Adrenal gland (tissue), 12 donors: ENCODE data around the gene DACT2. TPM values are rescaled to one million over a fixed set of nuclear protein-coding genes. Genes with fewer than 3 reads are reported as not detected.
"Not testable (repeated sequence)": the region's sequence is repeated elsewhere in the genome, so short reads cannot be mapped to it uniquely, and the experiment has no call there.

Experiments
- DNase-seq, 7 donors: peaks; one replicate each; pipeline ENCODE4 v3.0.0-alpha.2; 2019 to 2020
- H3K27ac ChIP-seq, 5 donors: fragments of 200-600 bp; sonication (generic) in 4 of 5; 1 replicate in 3 of 5; 2 replicates in 2 of 5; pipeline versions ENCODE4 v1.5.1 to v1.8.0; 2016 to 2020; ENCODE audit warnings: mild to moderate bottlenecking in 1 of 5
- H3K27me3 ChIP-seq: fragments of 200-600 bp; 2 replicates; pipeline ENCODE4 v1.8.0; 2021
- H3K36me3 ChIP-seq, 2 donors: fragments of 200-600 bp; replicated peaks in 1 of 2; 1 replicate in 1 of 2; 2 replicates in 1 of 2; pipeline versions ENCODE4 v1.5.1 to v1.8.0; 2018 to 2022
- H3K4me1 ChIP-seq, 2 donors: fragments of 200-600 bp; replicated peaks in 1 of 2; 1 replicate in 1 of 2; 2 replicates in 1 of 2; pipeline versions ENCODE4 v1.5.1 to v1.8.0; 2018 to 2021
- H3K4me3 ChIP-seq, 4 donors: fragments of 200-600 bp; sonication (generic) in 3 of 4; one replicate each; pipeline ENCODE4 v1.5.1; 2016 to 2018
- H3K9me3 ChIP-seq, 3 donors: fragments of 200-600 bp; sonication (generic) in 1 of 3; replicated peaks in 1 of 3; 1 replicate in 2 of 3; 2 replicates in 1 of 3; pipeline versions ENCODE4 v1.5.1 to v1.8.0; 2016 to 2021
- CTCF ChIP-seq, 6 experiments: fragments of 450-650 bp in 4 of 6; fragments of 200-600 bp in 2 of 6; sonication (generic) in 1 of 6; IDR thresholded peaks; 1 replicate in 5 of 6; 2 replicates in 1 of 6; pipeline versions ENCODE4 v1.5.1 to v1.8.0; 2016 to 2021; ENCODE audit warnings: antibody characterized with exemption in 6 of 6, mild to moderate bottlenecking in 2 of 6, moderate library complexity in 1 of 6
- POLR2A ChIP-seq, 2 donors: fragments of 450-650 bp; IDR thresholded peaks; one replicate each; pipeline ENCODE4 v1.6.1; 2017; ENCODE audit warnings: antibody characterized with exemption in 2 of 2, mild to moderate bottlenecking in 2 of 2, moderate library complexity in 1 of 2
- WGBS, 4 donors: extraction: QIAGEN DNeasy Blood & Tissue Kit in 2 of 4; methylation state at CpG; one replicate each; pipeline versions ENCODE4 v1.1.5 to v1.1.7; 2013 to 2017; 5-methylcytosine and 5-hydroxymethylcytosine counted together
- intact Hi-C, 2 donors: fragments of 100-400 bp; cut with DNase I; formaldehyde crosslinking; loops; one replicate each; pipeline versions ENCODE4 v1.14.1 to v1.15.0; 2022 to 2023
- polyA plus RNA-seq, 3 donors: library from polyadenylated mRNA; stranded (reverse); fragments of 200-250 nt in 2 of 3; fragments of 350-450 nt in 1 of 3; fragmentation: Illumina TruSeq in 1 of 3; extraction: RNeasy Lipid Tissue Mini Kit (QIAGEN cat#74804) in 1 of 3; gene quantifications; one replicate each; pipeline ENCODE4 v1.2.3, GENCODE V29; 2013 to 2014
- total RNA-seq, 9 donors: library from RNA; depleted of rRNA in 4 of 9; stranded (reverse); fragments of >200 nt in 4 of 9; fragments of 120-200 nt in 1 of 9; fragmentation: NEBNext Ultra II Directional in 1 of 9; extraction: Animal tissue kit (Norgen Biotek cat#: 25700) in 1 of 9; gene quantifications; one replicate each; pipeline versions ENCODE4 v1.1.0 to v1.2.4, GENCODE V29; 2013 to 2023
- donor health status: healthy with polysubstance abuse.
- donor health status: Bipolar disorder and iron deficiency.
- donor health status: DM: yes; HTN: yes; CAD: no.
- donor health status: DM: no; HTN: no; CAD: no.
- donor health status: DM: no; HTN: no; CAD: no.
- donor health status: DM: yes; HTN: yes; CAD: no.

The DACT2 gene
- total and polyA plus RNA-seq, 12 donors = 0.05 to 11.2 (median 2.8) TPM

- Histone ChIP-seq H3K36me3 (no peaks in the 10 kb centered on the region), H3K4me3 (no peak overlapping the region), H3K9me3 (no peaks in the 10 kb centered on the region), H3K27me3 (peaks cover 16% of the 10 kb centered on the region), H3K27ac (peak overlapping the region in 1 of 5 donors; percentile 17), H3K4me1 (no peaks in the 10 kb centered on the region)
- intact Hi-C loops = no loop called here
- 64 to 78% (median 71%) methylated on average over 5 of the region's 5 CpGs for WGBS, 4 donors
- TF ChIP-seq CTCF (IDR thresholded peaks at IDR 0.05) (no peak), POLR2A (IDR thresholded peaks at IDR 0.05) (no peak)
- no peak for DNase-seq
These were observed 4.0 kb downstream of the DACT2 start for GRCh38 chr6:168315596-168315995.

- Histone ChIP-seq H3K4me3 (no peak overlapping the region), H3K36me3 (no peaks in the 10 kb centered on the region), H3K4me1 (no peaks in the 10 kb centered on the region), H3K27ac (peak overlapping the region in 1 of 5 donors; percentile 17), H3K27me3 (peaks cover 10% of the 10 kb centered on the region), H3K9me3 (no peaks in the 10 kb centered on the region)
- intact Hi-C loops = no loop called here
- DNase-seq = no peak
- TF ChIP-seq CTCF (IDR thresholded peaks at IDR 0.05) = no peak
- no peak for TF ChIP-seq POLR2A (IDR thresholded peaks at IDR 0.05)
- WGBS, 4 donors = 38 to 46% (median 43%) methylated on average over 9 to 10 of the region's 10 CpGs
These were observed 4.6 kb downstream of the DACT2 start for GRCh38 chr6:168314948-168315347.

GRCh38 chr6:168314021-168314420 lies 5.6 kb downstream of the DACT2 start:
- DNase-seq = no peak
- Histone ChIP-seq H3K36me3 (no peaks in the 10 kb centered on the region), H3K4me1 (no peaks in the 10 kb centered on the region), H3K27me3 (peaks cover 2% of the 10 kb centered on the region), H3K27ac (no peak overlapping the region), H3K9me3 (no peaks in the 10 kb centered on the region), H3K4me3 (no peak overlapping the region)
- TF ChIP-seq CTCF (IDR thresholded peaks at IDR 0.05) (no peak), POLR2A (IDR thresholded peaks at IDR 0.05) (no peak)
- WGBS, 4 donors = 62 to 66% (median 64%) methylated on average over 7 to 12 of the region's 12 CpGs
- intact Hi-C loops = no loop called here

GRCh38 chr6:168313431-168314011 lies 6.1 kb downstream of the DACT2 start:
- no peak overlapping the region for H3K27ac ChIP-seq
- TF ChIP-seq POLR2A (IDR thresholded peaks at IDR 0.05) (no peak), CTCF (IDR thresholded peaks at IDR 0.05) (no peak)
- DNase-seq = no peak

GRCh38 chr6:168312125-168312507 lies 7.5 kb downstream of the DACT2 start:
- not testable (repeated sequence) for H3K27me3 ChIP-seq, H3K4me3 ChIP-seq

More at GRCh38 chr6:168313431-168314011, 6.1 kb downstream of the DACT2 start:
- intact Hi-C loops = no loop called here
- Histone ChIP-seq H3K27me3 (no peaks in the 10 kb centered on the region), H3K9me3 (no peaks in the 10 kb centered on the region), H3K4me1 (no peaks in the 10 kb centered on the region), H3K36me3 (no peaks in the 10 kb centered on the region), H3K4me3 (no peak overlapping the region)
- 47 to 54% (median 51%) methylated on average over 13 to 15 of the region's 15 CpGs for WGBS, 4 donors

More at GRCh38 chr6:168312125-168312507, 7.5 kb downstream of the DACT2 start:
- H3K9me3 ChIP-seq, H3K36me3 ChIP-seq, intact Hi-C loops, H3K4me1 ChIP-seq, DNase-seq, H3K27ac ChIP-seq: not testable (repeated sequence)
- WGBS, 4 donors = 82 to 91% (median 90%) methylated on average over 8 of the region's 8 CpGs
